Stimulated activated CD4-positive, alpha-beta T cell treated with anti-CD3 and anti-CD28 coated beads, Interleukin-12 subunit alpha, Interleukin-12 subunit beta, amount 100 ng/mL, for 4 hours (primary cell): ENCODE measurements around the gene PLEKHH3.

Experiments
- DNase-seq: peaks from one replicate; pipeline ENCODE4 v3.0.0-alpha.2; 2020

PLEKHH3 gene, protein sequence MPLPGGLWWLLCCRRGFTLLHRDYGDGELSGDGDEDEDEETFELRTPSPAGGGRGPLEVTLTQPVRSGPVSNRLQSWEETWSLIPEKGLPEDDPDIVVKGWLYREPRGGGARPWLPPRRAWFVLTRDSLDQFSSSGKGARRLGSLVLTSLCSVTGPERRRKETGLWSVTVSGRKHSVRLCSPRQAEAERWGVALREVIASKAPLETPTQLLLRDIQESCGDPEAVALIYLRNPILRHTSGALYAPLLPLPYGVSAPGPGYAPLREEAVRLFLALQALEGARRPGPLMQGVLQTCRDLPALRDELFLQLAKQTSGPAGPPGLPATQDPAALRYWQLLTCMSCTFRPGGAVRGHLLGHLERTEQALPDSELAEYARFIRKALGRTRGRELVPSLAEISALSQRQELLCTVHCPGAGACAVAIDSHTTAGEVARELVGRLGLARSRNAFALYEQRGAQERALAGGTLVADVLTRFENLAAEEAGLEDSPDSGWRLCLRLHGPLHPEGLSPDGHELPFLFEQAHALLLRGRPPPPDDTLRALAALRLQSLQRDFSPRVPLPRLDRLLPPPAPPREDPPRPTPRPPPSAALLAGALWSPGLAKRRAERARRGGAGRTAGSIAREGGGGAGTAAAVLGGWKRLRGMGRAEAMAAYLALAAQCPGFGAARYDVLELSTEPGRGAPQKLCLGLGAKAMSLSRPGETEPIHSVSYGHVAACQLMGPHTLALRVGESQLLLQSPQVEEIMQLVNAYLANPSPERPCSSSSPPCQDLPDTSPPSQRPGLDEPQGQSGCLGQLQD

DNA sequence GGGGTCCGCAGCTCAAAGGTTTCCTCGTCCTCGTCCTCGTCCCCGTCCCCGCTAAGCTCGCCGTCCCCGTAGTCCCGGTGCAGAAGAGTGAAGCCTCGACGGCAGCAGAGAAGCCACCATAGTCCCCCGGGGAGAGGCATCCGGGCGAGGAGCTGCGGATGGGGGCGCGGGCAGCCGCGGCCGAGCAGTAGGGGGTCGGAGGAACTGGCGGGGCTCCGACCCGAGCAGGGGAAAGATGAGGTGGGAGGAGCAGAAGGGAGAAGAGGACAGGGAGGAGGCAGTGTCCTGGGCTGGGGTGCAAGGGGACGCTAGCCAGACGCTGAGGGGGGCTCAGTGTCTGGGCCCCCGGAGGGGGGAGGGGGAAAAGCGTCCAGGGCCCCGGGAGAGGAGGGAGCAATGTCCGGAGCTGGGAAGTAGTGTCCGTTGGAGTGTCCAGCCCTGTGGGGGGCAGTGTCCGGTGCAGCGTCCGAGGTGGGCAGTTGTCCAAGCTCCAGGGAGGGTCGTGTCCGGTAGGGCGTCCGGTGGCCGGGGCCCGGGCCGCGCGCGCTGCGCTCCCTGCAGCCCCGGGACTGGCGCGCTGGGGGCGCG, at the start of gene PLEKHH3:
PLEKHH3 (minus strand) TSS at position 571 of the 588 bp plus-strand sequence; CDS start at position 140, 431 bp downstream.
- no peak for DNase-seq

DNA sequence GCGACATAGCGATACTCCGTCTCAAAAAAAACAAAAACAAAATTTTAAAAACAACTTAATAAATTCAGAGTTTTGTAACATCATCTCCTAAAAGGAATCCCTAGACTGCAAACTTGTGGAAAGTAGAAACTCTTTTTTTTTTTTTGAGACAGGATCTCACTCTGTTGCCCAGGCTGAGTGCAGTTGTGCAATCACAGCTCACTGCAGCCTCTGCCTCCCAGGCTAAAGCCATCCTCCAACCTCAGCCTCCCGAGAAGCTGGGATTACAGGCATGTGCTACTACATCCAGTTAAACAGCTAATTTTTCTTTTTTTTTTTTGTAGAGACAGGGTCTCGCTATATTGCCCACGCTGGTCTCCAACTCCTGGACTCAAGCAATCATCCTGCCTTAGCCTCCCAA, 48.3 kb upstream of the PLEKHH3 start:
- no peak for DNase-seq

DNA sequence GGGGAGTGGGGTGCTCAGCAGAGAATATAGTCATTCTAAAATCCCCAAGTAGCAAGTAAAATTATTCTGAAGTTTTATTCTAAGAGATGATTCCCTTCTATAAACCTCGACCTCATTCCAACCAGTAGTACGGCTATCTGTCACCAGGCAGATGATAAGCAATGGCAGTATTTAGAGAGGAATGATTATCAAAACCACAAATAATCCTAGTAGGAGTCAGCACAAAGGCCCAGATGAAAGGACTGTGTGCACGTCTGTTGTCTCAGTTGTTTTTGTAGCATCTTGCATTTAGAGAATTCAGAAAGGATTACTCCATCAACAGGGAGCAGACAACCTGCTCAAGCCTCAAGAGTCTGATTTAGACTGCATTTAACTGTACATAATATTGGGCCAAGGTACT, 46.8 kb upstream of the PLEKHH3 start:
- no peak for DNase-seq

DNA sequence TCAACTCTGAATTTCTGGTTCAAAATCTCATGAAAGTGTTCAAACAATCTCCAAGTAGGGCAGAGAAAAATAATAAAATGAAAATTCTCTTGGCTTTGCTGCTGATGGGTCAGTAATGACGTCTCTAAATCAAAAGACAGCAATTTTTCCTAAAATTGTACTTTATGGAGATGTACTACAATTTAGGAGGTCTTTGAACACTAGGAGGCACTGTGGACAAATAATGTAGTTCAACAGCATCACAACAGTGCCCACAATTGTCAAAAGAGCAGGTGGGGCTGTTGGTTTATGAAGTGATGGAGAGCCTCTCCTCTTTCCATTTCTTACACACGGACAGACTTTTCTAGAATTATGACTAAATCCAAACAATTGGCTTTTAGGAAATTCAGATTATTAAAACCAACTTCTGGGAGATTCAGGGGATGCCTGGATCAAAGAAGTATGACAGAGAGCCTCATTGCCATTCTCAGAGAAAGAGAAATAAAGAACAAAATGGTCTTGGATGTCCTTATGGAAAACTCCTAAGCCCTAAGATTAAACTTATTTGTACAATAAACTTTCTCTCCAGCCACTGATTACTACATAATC, 44.3 kb upstream of the PLEKHH3 start:
- DNase-seq, result no peak

DNA sequence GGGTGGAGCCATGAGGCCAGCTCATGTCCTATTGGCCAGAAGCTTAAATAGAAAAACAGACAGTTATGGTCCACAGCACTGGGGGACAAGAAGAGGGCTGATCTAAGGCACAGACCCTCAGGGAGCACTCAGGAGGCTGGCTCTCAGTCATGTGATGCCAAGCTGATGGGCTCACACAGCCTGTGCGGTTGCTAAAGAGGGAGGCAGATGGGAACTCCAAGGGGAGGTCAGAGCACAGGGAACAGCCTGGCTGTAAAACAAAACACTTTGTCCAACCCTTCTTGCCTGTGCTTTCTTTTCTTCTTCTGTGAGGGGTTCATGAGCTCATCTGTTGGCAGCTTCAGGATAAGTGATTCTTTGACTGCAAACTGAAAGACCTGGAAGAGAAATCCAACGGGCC, 32.8 kb upstream of the PLEKHH3 start:
- DNase-seq, result no peak

DNA sequence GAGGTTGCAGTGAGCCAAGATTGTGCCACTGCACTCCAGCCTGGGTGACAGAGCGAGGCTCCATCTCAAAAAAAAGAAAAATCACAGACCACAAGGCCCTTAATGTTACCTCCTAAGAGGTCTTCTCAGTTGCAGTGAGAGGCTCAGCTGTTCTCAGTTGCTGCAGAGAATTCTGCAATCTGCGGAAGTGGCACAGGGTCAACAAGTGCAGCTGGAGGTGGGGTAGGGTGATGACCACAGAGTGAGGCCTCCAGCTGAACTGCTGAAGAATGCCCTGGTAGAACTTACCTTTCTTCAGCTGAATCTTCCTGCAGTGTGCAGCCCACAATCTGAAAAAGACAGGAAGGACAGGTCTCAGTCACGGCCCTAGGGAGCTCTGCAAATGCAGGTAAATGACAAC, 31.8 kb upstream of the PLEKHH3 start:
- no peak for DNase-seq

DNA sequence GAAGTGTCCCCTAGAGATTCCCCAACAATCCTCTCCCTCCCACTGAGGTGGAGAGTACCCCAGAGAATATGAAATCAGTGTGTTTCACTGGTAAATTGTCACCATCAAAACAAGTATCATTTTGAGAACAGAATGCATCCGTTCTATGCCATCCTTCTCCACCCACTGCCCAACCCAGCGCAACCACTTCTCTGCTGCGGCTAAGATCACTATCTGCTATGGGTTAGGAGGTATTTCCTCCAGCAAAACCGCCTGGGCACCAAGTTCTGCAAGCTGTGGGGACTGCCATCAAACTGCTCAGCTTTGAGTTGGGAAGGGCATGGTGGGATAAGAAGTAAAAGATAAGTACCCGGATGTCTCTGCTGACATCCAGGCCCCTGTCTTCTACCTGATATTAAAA, 29.9 kb upstream of the PLEKHH3 start:
- DNase-seq, result peak; percentile 12

DNA sequence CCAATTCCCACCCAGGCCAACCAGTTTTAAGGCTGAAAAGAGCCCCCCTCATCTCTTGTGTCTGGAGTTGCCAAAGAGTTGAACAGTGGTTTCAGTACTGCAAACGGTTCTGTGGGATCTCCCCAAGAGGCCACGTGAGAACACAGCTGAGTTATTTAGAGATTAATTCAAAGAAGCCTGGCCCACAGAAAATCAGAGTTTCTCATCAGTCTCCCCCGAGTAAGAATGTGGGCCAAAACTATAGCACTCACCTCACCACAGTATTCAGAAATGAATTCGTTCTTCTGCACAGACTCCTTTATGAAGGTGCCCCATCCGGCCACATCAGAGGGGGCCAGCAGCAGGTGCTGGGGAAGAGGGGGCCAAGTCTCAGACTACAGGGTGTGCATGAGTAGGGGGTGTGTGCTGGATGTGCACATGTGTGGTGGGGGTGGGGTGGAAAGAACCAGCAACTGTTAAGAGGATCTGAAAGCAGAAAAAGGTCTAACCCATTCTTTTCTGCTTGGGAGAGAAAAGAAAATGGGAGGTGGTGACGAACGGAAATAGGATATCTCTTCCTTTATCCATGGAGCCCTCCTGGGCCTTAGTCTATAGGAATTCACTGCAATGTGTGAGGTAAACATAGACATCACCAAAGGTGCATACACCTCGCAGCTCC, 28.2 kb upstream of the PLEKHH3 start:
- no peak for DNase-seq

DNA sequence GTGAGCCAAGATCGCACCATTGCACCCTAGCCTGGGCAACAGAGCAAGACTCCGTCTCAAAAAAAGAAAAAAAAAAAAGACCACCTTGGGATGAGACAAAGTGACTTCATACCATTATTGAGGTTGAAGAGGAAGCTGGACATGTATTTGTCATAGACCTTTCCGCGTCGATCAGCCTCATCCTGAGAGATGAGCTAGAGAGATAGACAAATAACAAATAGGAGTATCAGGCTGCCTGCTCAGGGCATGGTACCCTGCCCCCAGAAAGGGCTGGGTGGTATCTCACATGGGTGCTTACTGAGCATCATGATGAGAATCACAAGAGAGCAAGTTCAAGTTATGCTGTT, 27.7 kb upstream of the PLEKHH3 start:
- no peak for DNase-seq

DNA sequence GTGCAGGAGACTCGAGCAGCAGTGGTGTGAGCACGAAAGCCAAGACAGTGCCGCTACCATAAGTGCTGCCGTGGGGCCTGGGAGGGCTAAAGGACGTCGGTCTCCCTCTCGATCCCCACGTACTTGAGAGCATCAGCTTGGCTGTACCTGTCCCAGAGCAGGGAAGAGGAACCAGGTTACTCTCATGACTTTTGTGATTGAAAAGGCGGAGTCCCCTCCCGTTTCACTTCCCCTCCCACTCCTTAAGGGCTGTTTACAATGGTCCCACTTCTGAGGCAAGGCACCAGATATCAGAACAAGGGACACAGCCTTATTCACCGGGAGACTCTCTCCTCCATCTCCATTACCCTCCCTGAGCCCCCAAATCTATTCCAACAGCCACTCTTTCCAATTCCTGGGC, 25.7 kb upstream of the PLEKHH3 start:
- DNase-seq, result no peak

DNA sequence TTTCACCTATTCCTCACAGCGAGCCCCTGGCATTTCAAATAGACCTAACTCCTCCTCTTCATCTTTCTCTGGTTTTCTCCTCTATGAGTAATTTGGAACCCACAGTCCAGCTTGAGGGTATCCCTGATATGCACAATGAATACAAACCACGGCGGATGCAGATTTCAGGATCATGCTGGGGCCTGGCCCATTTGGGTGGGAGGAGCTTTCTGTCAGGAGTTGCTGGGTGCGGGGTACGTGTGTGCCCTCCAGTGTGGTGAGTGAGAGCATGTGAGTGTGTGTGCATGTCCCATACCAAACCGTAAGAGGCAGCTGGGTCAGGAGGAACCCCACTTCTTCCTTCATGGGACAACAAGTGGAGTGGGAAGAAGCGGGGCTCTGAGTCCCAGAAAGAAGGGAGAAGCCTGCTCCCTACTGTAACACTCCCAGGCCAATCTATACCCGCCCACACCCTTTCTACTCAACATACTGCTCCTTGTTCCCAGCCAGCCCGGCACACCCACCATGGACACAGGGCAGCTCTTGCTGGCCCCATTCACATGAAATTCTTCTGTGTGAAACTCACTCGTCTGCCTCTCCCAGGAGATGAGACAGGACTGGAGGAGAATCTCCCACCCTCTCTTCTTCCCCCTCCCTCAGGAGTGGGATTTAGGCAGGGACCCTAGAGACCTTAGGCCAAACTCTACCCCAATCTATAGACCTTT, 23.9 kb upstream of the PLEKHH3 start:
- no peak for DNase-seq

DNA sequence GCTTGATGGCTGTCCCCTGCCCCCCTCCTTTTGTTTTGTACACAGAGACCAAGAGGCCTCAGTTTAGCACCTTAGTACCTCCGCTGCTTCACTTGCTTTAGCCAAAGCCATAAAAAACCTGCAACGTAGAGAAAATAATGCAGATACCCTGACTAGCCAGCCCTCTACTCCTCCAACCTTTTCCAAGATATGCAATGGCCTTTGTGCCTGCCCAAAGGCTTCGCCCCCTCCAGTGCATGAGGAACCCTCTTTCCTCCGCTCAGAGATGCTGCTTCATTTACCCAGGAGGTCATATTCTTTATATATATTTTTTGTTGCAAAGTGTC, 22.6 kb upstream of the PLEKHH3 start:
- no peak for DNase-seq

DNA sequence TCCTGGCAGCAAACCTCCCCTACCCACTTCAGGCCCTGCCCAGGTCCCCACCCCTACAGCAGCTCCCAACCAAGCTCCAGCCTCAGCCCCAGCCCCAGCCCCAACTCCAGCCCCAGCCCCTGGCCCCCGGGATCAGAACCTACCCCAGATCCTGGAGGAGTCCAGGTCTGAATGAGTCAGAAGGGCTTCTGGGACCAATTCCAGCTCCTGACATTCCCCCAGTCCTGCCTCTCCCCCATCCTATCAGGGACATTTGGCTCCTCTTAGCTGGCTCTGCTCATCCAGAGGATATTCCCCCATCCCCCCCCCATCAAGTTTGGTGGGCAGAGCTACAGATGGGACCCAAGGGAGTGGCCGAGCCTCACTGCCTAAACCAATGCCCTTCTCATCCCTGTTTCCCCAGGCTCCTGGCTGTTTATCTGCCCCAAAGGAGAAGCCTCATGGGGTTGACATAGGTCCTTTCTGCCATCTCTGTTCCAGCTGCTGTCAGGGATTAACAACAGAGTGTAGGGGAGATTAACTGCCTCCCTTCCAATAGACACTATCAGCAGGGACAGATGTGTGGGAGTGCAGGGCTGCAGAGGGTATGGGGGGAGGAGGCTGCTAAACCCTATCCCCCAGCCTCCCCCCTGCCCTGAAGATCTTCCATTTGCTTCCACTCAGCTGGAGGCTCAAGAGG, 22.1 kb upstream of the PLEKHH3 start:
- DNase-seq, result no peak

DNA sequence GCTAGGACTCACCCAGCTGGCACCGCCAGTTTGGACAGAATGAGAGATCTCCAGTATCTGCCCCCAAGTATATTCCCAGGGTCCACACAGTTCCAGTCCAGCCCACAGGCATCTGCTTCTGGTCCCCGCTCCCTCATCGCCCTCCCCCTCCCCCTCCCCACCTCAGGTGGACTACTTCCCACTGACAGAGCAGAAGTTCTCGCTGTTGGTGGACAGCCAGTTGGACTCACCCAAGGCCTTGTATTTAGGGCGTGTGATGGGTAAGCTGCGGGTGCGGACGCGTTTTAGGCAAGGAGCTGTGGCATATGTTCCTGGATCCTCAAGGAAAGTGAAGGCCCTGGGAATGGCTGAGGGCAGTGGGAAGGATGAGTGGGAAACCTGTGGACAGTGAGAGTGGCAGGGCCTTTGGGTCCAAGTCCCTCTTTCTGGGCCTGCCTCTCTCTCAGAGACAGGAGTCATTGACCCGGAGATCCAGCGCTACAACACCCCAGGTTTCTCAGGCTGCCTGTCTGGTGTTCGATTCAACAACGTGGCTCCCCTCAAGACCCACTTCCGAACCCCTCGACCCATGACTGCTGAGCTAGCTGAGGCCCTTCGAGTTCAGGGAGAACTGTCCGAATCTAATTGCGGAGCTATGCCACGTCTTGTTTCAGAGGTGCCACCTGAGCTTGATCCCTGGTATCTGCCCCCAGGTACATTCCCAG, 20.5 kb upstream of the PLEKHH3 start:
- no peak for DNase-seq

DNA sequence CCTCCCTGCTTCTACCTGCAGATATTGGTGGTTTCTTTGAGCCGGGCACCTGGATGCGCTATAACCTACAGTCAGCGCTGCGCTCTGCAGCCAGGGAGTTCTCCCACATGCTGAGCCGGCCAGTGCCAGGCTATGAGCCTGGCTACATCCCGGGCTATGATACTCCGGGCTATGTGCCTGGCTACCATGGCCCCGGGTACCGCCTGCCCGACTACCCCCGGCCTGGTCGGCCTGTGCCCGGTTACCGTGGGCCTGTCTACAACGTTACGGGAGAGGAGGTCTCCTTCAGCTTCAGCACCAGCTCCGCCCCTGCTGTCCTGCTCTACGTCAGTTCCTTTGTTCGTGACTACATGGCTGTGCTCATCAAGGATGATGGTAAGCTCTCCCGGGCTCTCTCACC, 18.7 kb upstream of the PLEKHH3 start:
- DNase-seq, result no peak

DNA sequence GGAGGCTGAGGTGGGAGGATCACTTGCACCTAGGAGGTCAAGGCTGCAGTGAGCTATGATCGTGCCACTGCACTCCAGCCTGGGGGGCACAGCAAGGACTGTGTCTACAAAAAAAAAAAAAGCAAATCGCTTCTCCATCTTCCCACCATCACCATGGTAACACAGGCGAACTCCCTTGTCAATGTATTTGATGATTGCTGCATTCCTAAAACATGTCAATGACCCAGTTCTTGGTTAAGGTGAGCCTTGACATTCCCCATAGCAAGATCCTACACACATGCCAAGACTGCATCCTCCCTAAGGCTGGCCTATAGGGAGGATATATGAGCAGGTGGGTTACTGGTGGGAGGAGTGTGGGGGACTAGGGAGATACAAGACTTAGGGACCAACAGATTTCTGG, 17.7 kb upstream of the PLEKHH3 start:
- no peak for DNase-seq

DNA sequence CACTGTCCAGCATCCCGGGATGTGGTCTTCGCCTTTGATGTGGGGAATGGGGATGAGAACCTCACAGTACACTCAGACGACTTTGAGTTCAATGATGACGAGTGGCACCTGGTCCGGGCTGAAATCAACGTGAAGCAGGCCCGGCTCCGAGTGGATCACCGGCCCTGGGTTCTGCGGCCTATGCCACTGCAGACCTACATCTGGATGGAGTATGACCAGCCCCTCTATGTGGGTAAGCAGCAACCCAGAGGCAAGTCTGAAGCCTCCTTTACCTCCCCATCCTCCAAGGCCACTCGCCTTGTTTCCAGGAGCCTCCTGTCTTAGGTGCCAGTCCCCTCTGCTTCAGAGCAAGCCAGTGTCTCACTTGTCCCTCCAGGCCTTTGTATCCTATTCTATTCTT, 15.7 kb upstream of the PLEKHH3 start:
- no peak for DNase-seq

DNA sequence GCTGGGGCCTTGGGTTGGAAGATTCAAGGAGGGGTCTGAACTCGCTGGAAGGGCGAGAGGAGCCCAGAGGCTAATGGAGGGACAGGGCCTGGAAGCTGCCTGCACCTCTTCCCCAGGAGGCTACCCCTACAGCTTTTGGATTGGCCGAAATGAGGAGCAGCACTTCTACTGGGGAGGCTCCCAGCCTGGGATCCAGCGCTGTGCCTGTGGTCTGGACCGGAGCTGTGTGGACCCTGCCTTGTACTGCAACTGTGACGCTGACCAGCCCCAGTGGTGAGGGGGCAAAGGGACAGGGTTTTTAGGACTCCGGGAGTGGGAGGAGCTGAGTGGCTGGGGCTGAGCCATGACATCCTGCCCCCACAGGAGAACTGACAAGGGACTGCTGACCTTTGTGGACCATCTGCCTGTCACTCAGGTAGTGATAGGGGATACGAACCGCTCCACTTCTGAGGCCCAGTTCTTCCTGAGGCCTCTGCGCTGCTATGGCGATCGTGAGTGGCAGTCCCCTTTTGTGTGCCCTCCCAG, 14.3 kb upstream of the PLEKHH3 start:
- no peak for DNase-seq

DNA sequence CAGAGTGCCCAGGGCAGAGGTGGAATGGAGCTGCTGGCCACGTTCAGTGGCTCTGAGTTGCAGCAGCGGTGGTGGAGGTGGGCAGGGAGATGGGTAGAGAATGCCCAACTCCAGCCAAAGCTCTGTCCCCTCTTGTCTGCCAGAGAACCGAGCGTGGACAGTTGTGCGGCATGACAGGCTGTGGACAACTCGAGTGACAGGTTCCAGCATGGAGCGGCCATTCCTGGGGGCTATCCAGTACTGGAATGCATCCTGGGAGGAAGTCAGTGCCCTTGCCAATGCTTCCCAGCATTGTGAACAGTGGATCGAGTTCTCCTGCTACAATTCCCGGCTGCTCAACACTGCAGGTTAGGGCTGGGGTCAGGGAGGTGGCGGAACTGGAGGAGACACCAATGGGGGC, 13.8 kb upstream of the PLEKHH3 start:
- DNase-seq, result no peak

DNA sequence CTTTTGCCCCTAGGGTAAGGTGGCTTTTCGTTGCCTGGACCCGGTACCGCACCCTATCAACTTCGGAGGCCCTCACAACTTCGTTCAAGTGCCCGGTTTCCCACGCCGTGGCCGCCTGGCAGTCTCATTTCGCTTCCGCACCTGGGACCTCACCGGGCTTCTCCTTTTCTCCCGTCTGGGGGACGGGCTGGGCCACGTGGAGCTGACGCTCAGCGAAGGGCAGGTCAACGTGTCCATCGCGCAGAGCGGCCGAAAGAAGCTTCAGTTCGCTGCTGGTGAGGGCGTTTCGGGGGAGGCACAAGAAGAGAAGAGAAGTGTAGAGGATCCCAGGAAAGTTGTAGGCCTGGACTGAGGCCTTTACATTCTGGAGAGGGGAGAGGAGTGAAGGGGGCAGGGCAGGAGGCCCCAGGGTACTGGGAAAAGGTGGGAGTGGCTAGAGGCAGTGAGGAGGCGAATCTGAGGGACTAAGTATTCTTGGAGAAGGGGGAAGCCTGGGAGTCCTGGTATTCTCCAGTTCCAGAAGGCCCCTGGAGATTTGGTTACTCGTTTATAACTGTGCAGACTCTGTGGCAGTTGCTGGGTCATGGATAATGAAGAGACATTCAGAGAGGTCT, 11.0 kb upstream of the PLEKHH3 start:
- no peak for DNase-seq
